ENCODE results near the gene NDUFA1. TPM values are rescaled to one million over a fixed set of nuclear protein-coding genes. Genes with fewer than 3 reads are reported as not detected.

The NDUFA1 gene
- total and polyA plus RNA-seq, 2 experiments from 2014 or later, result 68.3 to 324 TPM

DNA sequence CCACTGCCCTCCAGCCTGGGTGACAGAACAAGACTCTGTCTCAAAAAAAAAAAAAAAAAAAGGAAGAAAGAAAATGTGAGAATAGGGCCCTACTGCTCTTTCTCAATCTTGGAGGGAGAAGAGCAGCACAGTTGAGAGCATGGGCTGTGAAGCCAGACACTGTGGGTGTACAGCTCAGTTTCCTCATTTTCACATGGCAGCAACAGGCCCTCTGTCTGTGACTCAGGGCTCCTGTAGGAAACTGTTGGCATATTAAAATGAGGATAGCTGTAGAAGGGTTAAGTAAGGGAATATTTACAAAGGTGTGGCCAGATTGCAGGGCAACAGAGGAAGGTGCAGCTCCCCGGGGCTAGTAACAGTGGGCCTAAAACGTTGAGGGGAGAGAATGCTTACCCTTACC is 27.5 kb downstream of the NDUFA1 start:
- no peak overlapping the region for H3K27ac ChIP-seq
- H3K27me3 ChIP-seq, result no peaks in the 10 kb centered on the region
- H3K36me3 ChIP-seq (replicated peaks; ENCODE audit: insufficient read depth, low read depth), result no peaks in the 10 kb centered on the region
- no peak for TF ChIP-seq EZH2phosphoT487 (IDR thresholded peaks at IDR 0.05; ENCODE audit: low read depth, severe bottlenecking, unreplicated experiment)
- TF ChIP-seq, protein P1, sequence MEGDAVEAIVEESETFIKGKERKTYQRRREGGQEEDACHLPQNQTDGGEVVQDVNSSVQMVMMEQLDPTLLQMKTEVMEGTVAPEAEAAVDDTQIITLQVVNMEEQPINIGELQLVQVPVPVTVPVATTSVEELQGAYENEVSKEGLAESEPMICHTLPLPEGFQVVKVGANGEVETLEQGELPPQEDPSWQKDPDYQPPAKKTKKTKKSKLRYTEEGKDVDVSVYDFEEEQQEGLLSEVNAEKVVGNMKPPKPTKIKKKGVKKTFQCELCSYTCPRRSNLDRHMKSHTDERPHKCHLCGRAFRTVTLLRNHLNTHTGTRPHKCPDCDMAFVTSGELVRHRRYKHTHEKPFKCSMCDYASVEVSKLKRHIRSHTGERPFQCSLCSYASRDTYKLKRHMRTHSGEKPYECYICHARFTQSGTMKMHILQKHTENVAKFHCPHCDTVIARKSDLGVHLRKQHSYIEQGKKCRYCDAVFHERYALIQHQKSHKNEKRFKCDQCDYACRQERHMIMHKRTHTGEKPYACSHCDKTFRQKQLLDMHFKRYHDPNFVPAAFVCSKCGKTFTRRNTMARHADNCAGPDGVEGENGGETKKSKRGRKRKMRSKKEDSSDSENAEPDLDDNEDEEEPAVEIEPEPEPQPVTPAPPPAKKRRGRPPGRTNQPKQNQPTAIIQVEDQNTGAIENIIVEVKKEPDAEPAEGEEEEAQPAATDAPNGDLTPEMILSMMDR (IDR thresholded peaks at IDR 0.05; ENCODE audit: poor library complexity), result no peak
- H3K79me2 ChIP-seq, result no peaks in the 10 kb centered on the region
- DNase-seq (ENCODE audit: low spot score), result no peak
- no peaks in the 10 kb centered on the region for H3K4me1 ChIP-seq (ENCODE audit: insufficient read depth)
- no peak overlapping the region for H2AFZ ChIP-seq
- H4K20me1 ChIP-seq (ENCODE audit: insufficient read depth, poor library complexity, severe bottlenecking), result no peaks in the 10 kb centered on the region
- H3K9me3 ChIP-seq (ENCODE audit: low read depth), result no peaks in the 10 kb centered on the region
- H3K4me3 ChIP-seq, result no peak overlapping the region
- no peaks in the 10 kb centered on the region for H3K9me2 ChIP-seq (replicated peaks; ENCODE audit: insufficient read depth)
- WGBS (ENCODE audit: low lambda C conversion rate, missing lambda C conversion rate), result 30% methylated on average over 2 of the region's 2 CpGs
- no peak overlapping the region for H3K4me2 ChIP-seq

DNA sequence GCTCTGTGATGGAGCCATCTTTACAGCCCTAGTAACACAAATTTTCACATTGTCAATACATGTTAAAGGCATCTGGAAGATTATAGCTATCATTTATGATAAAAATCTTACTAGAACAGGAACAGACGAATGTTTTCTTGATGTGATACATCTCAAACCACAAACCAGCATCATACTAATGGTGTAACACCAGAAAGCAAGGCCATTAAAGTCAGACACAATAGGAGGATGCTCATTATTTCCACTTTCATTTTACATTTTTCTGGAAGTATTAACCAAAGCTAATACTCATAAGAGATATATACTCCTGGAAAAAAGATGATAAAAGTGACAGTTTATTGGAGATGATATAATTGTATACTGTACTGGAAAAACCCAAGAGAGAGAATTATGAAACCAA is 29.3 kb downstream of the NDUFA1 start:
- no peak for DNase-seq (ENCODE audit: low spot score)
- Histone ChIP-seq H3K4me2 (no peak overlapping the region), H3K27me3 (no peaks in the 10 kb centered on the region), H2AFZ (no peak overlapping the region), H3K4me3 (no peak overlapping the region), H3K9me2 (replicated peaks; ENCODE audit: insufficient read depth) (no peaks in the 10 kb centered on the region), H3K4me1 (ENCODE audit: insufficient read depth) (no peaks in the 10 kb centered on the region), H3K9me3 (ENCODE audit: low read depth) (no peaks in the 10 kb centered on the region), H3K36me3 (replicated peaks; ENCODE audit: insufficient read depth, low read depth) (no peaks in the 10 kb centered on the region), H4K20me1 (ENCODE audit: insufficient read depth, poor library complexity, severe bottlenecking) (no peaks in the 10 kb centered on the region), H3K79me2 (no peaks in the 10 kb centered on the region), H3K27ac (no peak overlapping the region)
- no peak for TF ChIP-seq EZH2phosphoT487 (IDR thresholded peaks at IDR 0.05; ENCODE audit: low read depth, severe bottlenecking, unreplicated experiment)
- no peak for TF ChIP-seq EZH2 (IDR thresholded peaks at IDR 0.05; ENCODE audit: borderline replicate concordance)
- TF ChIP-seq, protein P1 (IDR thresholded peaks at IDR 0.05; ENCODE audit: poor library complexity), result no peak
- WGBS (ENCODE audit: low lambda C conversion rate, missing lambda C conversion rate), result 65% methylated on average over 1 of the region's 1 CpG

DNA sequence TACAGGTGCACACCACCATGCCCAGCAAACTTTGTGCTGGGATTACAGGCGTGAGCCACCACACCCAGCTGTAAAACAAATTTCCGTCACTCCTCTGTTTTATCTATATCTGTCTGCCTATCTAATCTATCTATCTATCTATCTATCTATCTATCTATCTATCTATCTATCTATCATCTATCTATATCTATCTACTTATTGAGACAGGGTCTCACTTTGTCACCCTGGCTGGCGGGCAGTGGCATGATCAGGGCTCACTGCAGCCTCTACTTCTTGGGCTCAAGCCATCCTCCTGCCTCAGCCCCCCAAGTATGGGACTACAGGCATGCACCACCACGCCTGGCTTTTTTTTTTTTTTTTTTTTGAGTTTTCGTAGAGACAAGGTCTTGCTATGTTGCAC is 44.7 kb downstream of the NDUFA1 start:
- Histone ChIP-seq H3K79me2 (no peaks in the 10 kb centered on the region), H2AFZ (no peak overlapping the region), H3K4me1 (ENCODE audit: insufficient read depth) (no peaks in the 10 kb centered on the region), H3K36me3 (replicated peaks; ENCODE audit: insufficient read depth, low read depth) (no peaks in the 10 kb centered on the region), H3K9me2 (replicated peaks; ENCODE audit: insufficient read depth) (no peaks in the 10 kb centered on the region), H3K9me3 (ENCODE audit: low read depth) (no peaks in the 10 kb centered on the region), H4K20me1 (ENCODE audit: insufficient read depth, poor library complexity, severe bottlenecking) (no peaks in the 10 kb centered on the region), H3K4me3 (no peak overlapping the region), H3K4me2 (no peak overlapping the region), H3K27me3 (no peaks in the 10 kb centered on the region), H3K27ac (no peak overlapping the region)
- WGBS (ENCODE audit: low lambda C conversion rate, missing lambda C conversion rate), result 90% methylated on average over 5 of the region's 5 CpGs
- TF ChIP-seq, protein P1 (IDR thresholded peaks at IDR 0.05; ENCODE audit: poor library complexity), result no peak
- TF ChIP-seq EZH2 (IDR thresholded peaks at IDR 0.05; ENCODE audit: borderline replicate concordance) (no peak), EZH2phosphoT487 (IDR thresholded peaks at IDR 0.05; ENCODE audit: low read depth, severe bottlenecking, unreplicated experiment) (no peak)
- DNase-seq (ENCODE audit: low spot score), result no peak

DNA sequence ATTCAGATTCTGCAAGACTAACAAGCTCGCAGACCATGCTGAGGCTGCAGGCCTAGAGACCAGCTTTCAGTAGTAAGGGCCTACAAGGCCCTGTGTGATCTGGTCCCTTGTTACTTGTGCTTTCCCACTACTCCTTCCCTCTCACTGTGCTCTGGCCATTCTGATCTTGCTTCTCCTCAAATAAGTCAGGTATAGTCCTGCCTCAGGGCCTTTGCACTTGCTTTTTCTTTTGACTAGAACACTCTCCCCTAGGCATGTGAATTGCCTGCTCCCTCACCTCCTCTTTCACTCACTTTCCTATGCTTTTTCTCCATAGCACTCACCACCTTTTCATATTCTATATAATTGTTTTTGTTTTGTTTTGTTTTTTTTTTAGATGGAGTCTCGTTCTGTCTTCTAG is 46.2 kb downstream of the NDUFA1 start:
- Histone ChIP-seq H3K27me3 (no peaks in the 10 kb centered on the region), H3K4me2 (no peak overlapping the region), H3K9me2 (replicated peaks; ENCODE audit: insufficient read depth) (no peaks in the 10 kb centered on the region), H3K27ac (no peak overlapping the region), H3K9me3 (ENCODE audit: low read depth) (no peaks in the 10 kb centered on the region), H3K4me3 (no peak overlapping the region), H2AFZ (no peak overlapping the region), H4K20me1 (ENCODE audit: insufficient read depth, poor library complexity, severe bottlenecking) (no peaks in the 10 kb centered on the region), H3K36me3 (replicated peaks; ENCODE audit: insufficient read depth, low read depth) (no peaks in the 10 kb centered on the region), H3K79me2 (no peaks in the 10 kb centered on the region), H3K4me1 (ENCODE audit: insufficient read depth) (no peaks in the 10 kb centered on the region)
- DNase-seq (ENCODE audit: low spot score), result no peak
- 82% methylated on average over 2 of the region's 2 CpGs for WGBS (ENCODE audit: low lambda C conversion rate, missing lambda C conversion rate)
- TF ChIP-seq, protein P1 (IDR thresholded peaks at IDR 0.05; ENCODE audit: poor library complexity), result no peak
- TF ChIP-seq EZH2phosphoT487 (IDR thresholded peaks at IDR 0.05; ENCODE audit: low read depth, severe bottlenecking, unreplicated experiment), result no peak
- no peak for TF ChIP-seq EZH2 (IDR thresholded peaks at IDR 0.05; ENCODE audit: borderline replicate concordance)

Data from hepatocyte (in vitro differentiated cells).